Measurements from ENCODE around the gene CNTNAP3. TPM values are rescaled to one million over a fixed set of nuclear protein-coding genes. Genes with fewer than 3 reads are reported as not detected.
"Not testable (repeated sequence)": the region's sequence is repeated elsewhere in the genome, so short reads cannot be mapped to it uniquely, and the experiment has no call there.

The CNTNAP3 gene
- total RNA-seq, 2 donors from 2014 or later: 1.1 to 2.6 TPM

- not testable (repeated sequence) for H3K4me1 Mint-ChIP-seq; H3K4me3 ChIP-seq (ENCODE audit: low read length); H3K27me3 Mint-ChIP-seq (ENCODE audit: insufficient read depth); H3K27ac ChIP-seq (ENCODE audit: low read depth, low read length); H3K9me3 ChIP-seq (ENCODE audit: control insufficient read depth, low read length); H3K4me3 Mint-ChIP-seq; H3K4me1 ChIP-seq (ENCODE audit: control insufficient read depth, insufficient read depth, low read length); H3K9ac ChIP-seq (ENCODE audit: extremely low read depth, low read length, poor library complexity, severe bottlenecking); DNase-seq; H3K36me3 Mint-ChIP-seq (ENCODE audit: low read depth); H3K27ac Mint-ChIP-seq; H3K27me3 ChIP-seq (ENCODE audit: control insufficient read depth, insufficient read depth, low read length, poor library complexity, severe bottlenecking); H3K36me3 ChIP-seq (ENCODE audit: control insufficient read depth, insufficient read depth, low read length)
- peaks cover 15% of the 10 kb centered on the region for H3K9me3 Mint-ChIP-seq
- WGBS, 2 experiments (ENCODE audit: insufficient coverage in 1 of 2, insufficient read length in 1 of 2): 52% methylated on average over 3 of the region's 3 CpGs; no CpG with 5 or more reads in 1 of the 2 experiments
Observed at GRCh38 chr9:39046833-39047232, 241.1 kb downstream of the CNTNAP3 start.

GRCh38 chr9:39042352-39042803, 245.6 kb downstream of the CNTNAP3 start:
- not testable (repeated sequence) for H3K9me3 ChIP-seq (ENCODE audit: control insufficient read depth, low read length); H3K27ac ChIP-seq (ENCODE audit: low read depth, low read length); H3K4me1 ChIP-seq (ENCODE audit: control insufficient read depth, insufficient read depth, low read length); DNase-seq; H3K4me3 Mint-ChIP-seq; H3K4me1 Mint-ChIP-seq; H3K9ac ChIP-seq (ENCODE audit: extremely low read depth, low read length, poor library complexity, severe bottlenecking); H3K27me3 Mint-ChIP-seq (ENCODE audit: insufficient read depth); H3K36me3 Mint-ChIP-seq (ENCODE audit: low read depth); H3K27me3 ChIP-seq (ENCODE audit: control insufficient read depth, insufficient read depth, low read length, poor library complexity, severe bottlenecking); H3K4me3 ChIP-seq (ENCODE audit: low read length); H3K27ac Mint-ChIP-seq; H3K36me3 ChIP-seq (ENCODE audit: control insufficient read depth, insufficient read depth, low read length)
- peaks cover 14% of the 10 kb centered on the region for H3K9me3 Mint-ChIP-seq
- 91 to 93% methylated on average over 17 to 27 of the region's 27 CpGs for WGBS, 2 experiments (ENCODE audit: insufficient coverage in 1 of 2, insufficient read length in 1 of 2)

- not testable (repeated sequence) for H3K9ac ChIP-seq (ENCODE audit: extremely low read depth, low read length, poor library complexity, severe bottlenecking); H3K27ac ChIP-seq (ENCODE audit: low read depth, low read length); H3K27me3 ChIP-seq (ENCODE audit: control insufficient read depth, insufficient read depth, low read length, poor library complexity, severe bottlenecking); H3K36me3 Mint-ChIP-seq (ENCODE audit: low read depth); H3K36me3 ChIP-seq (ENCODE audit: control insufficient read depth, insufficient read depth, low read length); H3K27me3 Mint-ChIP-seq (ENCODE audit: insufficient read depth); H3K9me3 ChIP-seq (ENCODE audit: control insufficient read depth, low read length); H3K4me1 Mint-ChIP-seq; H3K4me1 ChIP-seq (ENCODE audit: control insufficient read depth, insufficient read depth, low read length); H3K4me3 Mint-ChIP-seq; H3K4me3 ChIP-seq (ENCODE audit: low read length); DNase-seq; H3K27ac Mint-ChIP-seq
- whole genome bisulfite sequencing, 2 experiments (ENCODE audit: insufficient coverage in 1 of 2, insufficient read length in 1 of 2): 92 to 96% methylated on average over 7 to 10 of the region's 10 CpGs
- H3K9me3 Mint-ChIP-seq: peaks cover 14% of the 10 kb centered on the region
Observed at GRCh38 chr9:39041774-39042173, 246.2 kb downstream of the CNTNAP3 start.

GRCh38 chr9:39039148-39039547, 248.8 kb downstream of the CNTNAP3 start:
- not testable (repeated sequence) for H3K4me3 Mint-ChIP-seq; H3K27ac ChIP-seq (ENCODE audit: low read depth, low read length); H3K36me3 ChIP-seq (ENCODE audit: control insufficient read depth, insufficient read depth, low read length); H3K27me3 ChIP-seq (ENCODE audit: control insufficient read depth, insufficient read depth, low read length, poor library complexity, severe bottlenecking); H3K27ac Mint-ChIP-seq; H3K4me3 ChIP-seq (ENCODE audit: low read length); DNase-seq; H3K9me3 ChIP-seq (ENCODE audit: control insufficient read depth, low read length); H3K4me1 ChIP-seq (ENCODE audit: control insufficient read depth, insufficient read depth, low read length); H3K4me1 Mint-ChIP-seq; H3K9ac ChIP-seq (ENCODE audit: extremely low read depth, low read length, poor library complexity, severe bottlenecking); H3K36me3 Mint-ChIP-seq (ENCODE audit: low read depth); H3K27me3 Mint-ChIP-seq (ENCODE audit: insufficient read depth)
- 86 to 100% methylated on average over 1 to 2 of the region's 2 CpGs for WGBS, 2 experiments (ENCODE audit: insufficient coverage in 1 of 2, insufficient read length in 1 of 2)
- H3K9me3 Mint-ChIP-seq: peaks cover 19% of the 10 kb centered on the region

GRCh38 chr9:39038221-39038620, 249.7 kb downstream of the CNTNAP3 start:
- not testable (repeated sequence) for H3K27me3 Mint-ChIP-seq (ENCODE audit: insufficient read depth); DNase-seq; H3K27ac ChIP-seq (ENCODE audit: low read depth, low read length); H3K4me3 Mint-ChIP-seq; H3K27ac Mint-ChIP-seq; H3K4me1 ChIP-seq (ENCODE audit: control insufficient read depth, insufficient read depth, low read length); H3K9me3 ChIP-seq (ENCODE audit: control insufficient read depth, low read length); H3K4me3 ChIP-seq (ENCODE audit: low read length); H3K4me1 Mint-ChIP-seq; H3K36me3 ChIP-seq (ENCODE audit: control insufficient read depth, insufficient read depth, low read length); H3K9ac ChIP-seq (ENCODE audit: extremely low read depth, low read length, poor library complexity, severe bottlenecking); H3K36me3 Mint-ChIP-seq (ENCODE audit: low read depth); H3K27me3 ChIP-seq (ENCODE audit: control insufficient read depth, insufficient read depth, low read length, poor library complexity, severe bottlenecking)
- H3K9me3 Mint-ChIP-seq: peaks cover 19% of the 10 kb centered on the region
- 100% methylated on average over 1 of the region's 1 CpG; no CpG with 5 or more reads in 1 of the 2 experiments for WGBS, 2 experiments (ENCODE audit: insufficient coverage in 1 of 2, insufficient read length in 1 of 2)

- H3K27me3 Mint-ChIP-seq (ENCODE audit: insufficient read depth); H3K27ac Mint-ChIP-seq; DNase-seq; H3K4me3 Mint-ChIP-seq; H3K4me1 ChIP-seq (ENCODE audit: control insufficient read depth, insufficient read depth, low read length); H3K9ac ChIP-seq (ENCODE audit: extremely low read depth, low read length, poor library complexity, severe bottlenecking); H3K27me3 ChIP-seq (ENCODE audit: control insufficient read depth, insufficient read depth, low read length, poor library complexity, severe bottlenecking); H3K9me3 ChIP-seq (ENCODE audit: control insufficient read depth, low read length); H3K4me3 ChIP-seq (ENCODE audit: low read length); H3K36me3 Mint-ChIP-seq (ENCODE audit: low read depth); H3K27ac ChIP-seq (ENCODE audit: low read depth, low read length); H3K36me3 ChIP-seq (ENCODE audit: control insufficient read depth, insufficient read depth, low read length); H3K4me1 Mint-ChIP-seq; H3K9me3 Mint-ChIP-seq: not testable (repeated sequence)
- 91 to 100% methylated on average over 1 to 2 of the region's 2 CpGs for WGBS, 2 experiments (ENCODE audit: insufficient coverage in 1 of 2, insufficient read length in 1 of 2)
Observed at GRCh38 chr9:39033849-39034248, 254.1 kb downstream of the CNTNAP3 start.

- H3K36me3 ChIP-seq (ENCODE audit: control insufficient read depth, insufficient read depth, low read length); H3K9me3 Mint-ChIP-seq; H3K9ac ChIP-seq (ENCODE audit: extremely low read depth, low read length, poor library complexity, severe bottlenecking); H3K36me3 Mint-ChIP-seq (ENCODE audit: low read depth); DNase-seq; H3K27me3 Mint-ChIP-seq (ENCODE audit: insufficient read depth); H3K4me1 Mint-ChIP-seq; H3K27ac Mint-ChIP-seq; H3K4me3 ChIP-seq (ENCODE audit: low read length); H3K27ac ChIP-seq (ENCODE audit: low read depth, low read length); H3K9me3 ChIP-seq (ENCODE audit: control insufficient read depth, low read length); H3K27me3 ChIP-seq (ENCODE audit: control insufficient read depth, insufficient read depth, low read length, poor library complexity, severe bottlenecking); H3K4me3 Mint-ChIP-seq; H3K4me1 ChIP-seq (ENCODE audit: control insufficient read depth, insufficient read depth, low read length): not testable (repeated sequence)
- WGBS, 2 experiments (ENCODE audit: insufficient coverage in 1 of 2, insufficient read length in 1 of 2): 75 to 88% methylated on average over 1 to 3 of the region's 11 CpGs
Observed at GRCh38 chr9:39030204-39031019, 257.6 kb downstream of the CNTNAP3 start.

All from endodermal cell (in vitro differentiated cells).